ENCODE measurements around the gene BCAM. TPM values are rescaled to one million over a fixed set of nuclear protein-coding genes. Genes with fewer than 3 reads are reported as not detected.

Gene BCAM
- total and polyA plus RNA-seq, 10 of the 15 experiments (the other 5 are each of a cell fraction or from before 2014, with no cell fraction given), result 0.10 to 0.64 TPM; not detected in 8

DNA sequence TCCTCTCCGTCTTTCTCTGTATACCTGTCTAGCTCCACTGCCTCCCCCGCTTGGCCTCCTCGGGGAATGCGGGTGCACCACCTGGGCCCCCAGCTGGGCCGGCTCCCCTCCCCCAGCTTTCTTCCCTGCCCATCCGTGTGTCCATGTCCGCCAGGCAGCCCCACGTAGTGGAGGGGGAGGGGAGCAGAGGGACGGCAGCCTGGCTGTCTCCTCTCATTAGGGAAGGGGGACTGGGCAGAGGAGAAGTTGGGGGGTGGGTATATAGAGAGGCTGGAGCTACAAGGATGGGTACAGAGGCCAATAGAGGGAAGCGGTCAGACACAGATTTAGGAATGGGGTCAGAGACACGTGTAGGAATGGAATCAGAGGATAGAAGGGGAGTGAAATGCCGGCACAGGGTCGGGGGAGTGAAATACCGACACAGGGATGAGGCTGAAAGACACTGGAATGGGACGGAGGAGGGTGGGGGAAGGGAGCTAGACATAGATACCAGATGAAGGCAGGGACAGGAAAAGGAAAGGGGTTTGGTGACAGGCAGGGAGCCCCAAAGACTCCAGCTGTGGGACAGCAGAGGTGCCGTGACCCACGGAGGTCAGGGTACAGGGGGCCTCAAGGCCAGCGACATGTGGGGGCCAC, 40.0 kb downstream of the BCAM start (continued):
- TF ChIP-seq, protein P1, sequence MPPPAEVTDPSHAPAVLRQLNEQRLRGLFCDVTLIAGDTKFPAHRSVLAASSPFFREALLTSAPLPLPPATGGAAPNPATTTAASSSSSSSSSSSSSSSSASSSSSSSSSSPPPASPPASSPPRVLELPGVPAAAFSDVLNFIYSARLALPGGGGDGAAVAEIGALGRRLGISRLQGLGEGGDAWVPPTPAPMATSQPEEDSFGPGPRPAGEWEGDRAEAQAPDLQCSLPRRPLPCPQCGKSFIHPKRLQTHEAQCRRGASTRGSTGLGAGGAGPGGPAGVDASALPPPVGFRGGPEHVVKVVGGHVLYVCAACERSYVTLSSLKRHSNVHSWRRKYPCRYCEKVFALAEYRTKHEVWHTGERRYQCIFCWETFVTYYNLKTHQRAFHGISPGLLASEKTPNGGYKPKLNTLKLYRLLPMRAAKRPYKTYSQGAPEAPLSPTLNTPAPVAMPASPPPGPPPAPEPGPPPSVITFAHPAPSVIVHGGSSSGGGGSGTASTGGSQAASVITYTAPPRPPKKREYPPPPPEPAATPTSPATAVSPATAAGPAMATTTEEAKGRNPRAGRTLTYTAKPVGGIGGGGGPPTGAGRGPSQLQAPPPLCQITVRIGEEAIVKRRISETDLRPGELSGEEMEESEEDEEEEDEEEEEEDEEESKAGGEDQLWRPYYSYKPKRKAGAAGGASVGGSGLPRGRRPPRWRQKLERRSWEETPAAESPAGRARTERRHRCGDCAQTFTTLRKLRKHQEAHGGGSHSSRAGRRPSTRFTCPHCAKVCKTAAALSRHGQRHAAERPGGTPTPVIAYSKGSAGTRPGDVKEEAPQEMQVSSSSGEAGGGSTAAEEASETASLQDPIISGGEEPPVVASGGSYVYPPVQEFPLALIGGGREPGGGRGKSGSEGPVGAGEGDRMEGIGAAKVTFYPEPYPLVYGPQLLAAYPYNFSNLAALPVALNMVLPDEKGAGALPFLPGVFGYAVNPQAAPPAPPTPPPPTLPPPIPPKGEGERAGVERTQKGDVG (CRISPR knock-in tag; IDR thresholded peaks at IDR 0.05), result no peak
- no peak for TF ChIP-seq TBL1XR1 (IDR thresholded peaks at IDR 0.05; ENCODE audit: low read depth, low read length)
- TF ChIP-seq MEF2A (IDR thresholded peaks at IDR 0.05; ENCODE audit: insufficient read depth, low read depth, low read length), result no peak
- no peak for TF ChIP-seq EZH2 (IDR thresholded peaks at IDR 0.05; ENCODE audit: borderline replicate concordance, control insufficient read depth, low read depth, low read length)
- TF ChIP-seq ZNF24 (IDR thresholded peaks at IDR 0.05), result no peak
- TF ChIP-seq SUZ12 (IDR thresholded peaks at IDR 0.05; ENCODE audit: unreplicated experiment), result no peak
- TF ChIP-seq SPI1 (IDR thresholded peaks at IDR 0.05; ENCODE audit: borderline replicate concordance, insufficient read depth, low read depth, low read length), result no peak
- no peak for TF ChIP-seq CHD4 (IDR thresholded peaks at IDR 0.05)
- TF ChIP-seq PAX8 (IDR thresholded peaks at IDR 0.05), result no peak
- no peak for TF ChIP-seq ETV6 (conservative IDR thresholded peaks at IDR 0.05 in 1 of 2, IDR thresholded peaks at IDR 0.05 in 1 of 2; ENCODE audit: borderline replicate concordance in 1 of 2, low read depth in 1 of 2)
- TF ChIP-seq, protein P2, sequence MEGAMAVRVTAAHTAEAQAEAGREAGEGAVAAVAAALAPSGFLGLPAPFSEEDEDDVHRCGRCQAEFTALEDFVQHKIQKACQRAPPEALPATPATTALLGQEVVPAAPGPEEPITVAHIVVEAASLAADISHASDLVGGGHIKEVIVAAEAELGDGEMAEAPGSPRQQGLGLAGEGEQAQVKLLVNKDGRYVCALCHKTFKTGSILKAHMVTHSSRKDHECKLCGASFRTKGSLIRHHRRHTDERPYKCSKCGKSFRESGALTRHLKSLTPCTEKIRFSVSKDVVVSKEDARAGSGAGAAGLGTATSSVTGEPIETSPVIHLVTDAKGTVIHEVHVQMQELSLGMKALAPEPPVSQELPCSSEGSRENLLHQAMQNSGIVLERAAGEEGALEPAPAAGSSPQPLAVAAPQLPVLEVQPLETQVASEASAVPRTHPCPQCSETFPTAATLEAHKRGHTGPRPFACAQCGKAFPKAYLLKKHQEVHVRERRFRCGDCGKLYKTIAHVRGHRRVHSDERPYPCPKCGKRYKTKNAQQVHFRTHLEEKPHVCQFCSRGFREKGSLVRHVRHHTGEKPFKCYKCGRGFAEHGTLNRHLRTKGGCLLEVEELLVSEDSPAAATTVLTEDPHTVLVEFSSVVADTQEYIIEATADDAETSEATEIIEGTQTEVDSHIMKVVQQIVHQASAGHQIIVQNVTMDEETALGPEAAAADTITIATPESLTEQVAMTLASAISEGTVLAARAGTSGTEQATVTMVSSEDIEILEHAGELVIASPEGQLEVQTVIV (IDR thresholded peaks at IDR 0.05; ENCODE audit: borderline replicate concordance, partially characterized antibody), result no peak
- TF ChIP-seq SMAD5 (IDR thresholded peaks at IDR 0.05; ENCODE audit: low read depth), result no peak
- no peak for TF ChIP-seq SMARCA5 (IDR thresholded peaks at IDR 0.05)
- no peak for TF ChIP-seq IRF4 (IDR thresholded peaks at IDR 0.05; ENCODE audit: low read depth, low read length)
